Airway epithelial cell (primary cell): ENCODE measurements around the gene EXO5. TPM values are rescaled to one million over a fixed set of nuclear protein-coding genes. Genes with fewer than 3 reads are reported as not detected.

ENCODE experiments used
- total RNA-seq: library from RNA; depleted of rRNA; stranded (reverse); fragments of >200 nt; gene quantifications from 2 replicates; pipeline ENCODE4 v1.2.3, GENCODE V29; 2015

EXO5 gene, protein sequence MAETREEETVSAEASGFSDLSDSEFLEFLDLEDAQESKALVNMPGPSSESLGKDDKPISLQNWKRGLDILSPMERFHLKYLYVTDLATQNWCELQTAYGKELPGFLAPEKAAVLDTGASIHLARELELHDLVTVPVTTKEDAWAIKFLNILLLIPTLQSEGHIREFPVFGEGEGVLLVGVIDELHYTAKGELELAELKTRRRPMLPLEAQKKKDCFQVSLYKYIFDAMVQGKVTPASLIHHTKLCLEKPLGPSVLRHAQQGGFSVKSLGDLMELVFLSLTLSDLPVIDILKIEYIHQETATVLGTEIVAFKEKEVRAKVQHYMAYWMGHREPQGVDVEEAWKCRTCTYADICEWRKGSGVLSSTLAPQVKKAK
- total RNA-seq, result 1.9 and 4.9 TPM in 2 replicates

DNA sequence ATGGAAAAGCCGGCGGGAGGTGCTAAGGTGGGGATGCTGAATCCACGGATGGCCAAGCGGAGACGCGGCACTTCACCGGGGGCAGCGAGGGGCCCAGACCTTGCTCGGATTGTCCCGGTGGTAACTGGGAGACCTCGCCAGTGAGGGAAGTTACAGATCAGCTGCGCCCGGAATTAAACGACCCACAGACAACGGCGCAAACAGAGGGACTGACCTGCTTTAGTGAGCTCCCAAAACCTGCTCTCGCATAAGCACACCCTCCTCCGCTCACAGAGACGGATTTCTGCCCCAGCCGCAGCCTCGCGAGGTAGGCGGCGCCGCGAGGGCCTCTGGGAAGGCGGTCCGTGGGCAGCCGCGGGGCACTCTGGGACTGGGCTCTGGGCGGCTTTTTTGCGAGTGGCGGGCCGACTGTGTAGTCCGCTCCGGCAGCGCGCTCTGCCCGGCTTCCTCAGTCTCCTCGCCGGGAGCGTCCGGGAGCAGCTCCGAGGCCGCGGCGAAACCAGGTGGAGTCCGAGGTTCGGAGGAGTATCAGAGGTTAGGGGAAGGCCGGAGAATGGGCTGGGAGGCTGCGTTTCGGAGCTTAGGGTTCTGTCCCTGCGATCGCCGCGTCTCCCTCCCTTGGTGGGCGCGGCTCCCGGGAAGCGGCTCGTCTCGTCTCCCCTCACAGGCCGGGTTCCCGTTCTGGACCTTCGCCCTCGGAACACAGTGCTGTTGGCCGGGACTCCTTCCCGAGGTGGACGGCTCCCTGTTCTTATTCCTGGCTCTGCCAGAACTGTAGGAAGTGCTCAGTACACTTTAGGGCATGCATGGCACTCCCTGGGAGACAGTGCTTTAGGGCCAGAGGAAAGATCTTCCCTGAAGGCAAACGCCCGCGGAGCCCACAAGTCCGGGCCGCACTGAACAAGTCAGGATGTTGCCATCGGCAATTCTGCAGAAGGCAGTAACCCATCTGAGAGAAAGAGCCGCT lies at the start of gene EXO5:
Gene EXO5, plus strand, starts transcription at position 393 of the 967 bp plus-strand sequence. CDS start 5,778 bp downstream, outside the sequence.

DNA sequence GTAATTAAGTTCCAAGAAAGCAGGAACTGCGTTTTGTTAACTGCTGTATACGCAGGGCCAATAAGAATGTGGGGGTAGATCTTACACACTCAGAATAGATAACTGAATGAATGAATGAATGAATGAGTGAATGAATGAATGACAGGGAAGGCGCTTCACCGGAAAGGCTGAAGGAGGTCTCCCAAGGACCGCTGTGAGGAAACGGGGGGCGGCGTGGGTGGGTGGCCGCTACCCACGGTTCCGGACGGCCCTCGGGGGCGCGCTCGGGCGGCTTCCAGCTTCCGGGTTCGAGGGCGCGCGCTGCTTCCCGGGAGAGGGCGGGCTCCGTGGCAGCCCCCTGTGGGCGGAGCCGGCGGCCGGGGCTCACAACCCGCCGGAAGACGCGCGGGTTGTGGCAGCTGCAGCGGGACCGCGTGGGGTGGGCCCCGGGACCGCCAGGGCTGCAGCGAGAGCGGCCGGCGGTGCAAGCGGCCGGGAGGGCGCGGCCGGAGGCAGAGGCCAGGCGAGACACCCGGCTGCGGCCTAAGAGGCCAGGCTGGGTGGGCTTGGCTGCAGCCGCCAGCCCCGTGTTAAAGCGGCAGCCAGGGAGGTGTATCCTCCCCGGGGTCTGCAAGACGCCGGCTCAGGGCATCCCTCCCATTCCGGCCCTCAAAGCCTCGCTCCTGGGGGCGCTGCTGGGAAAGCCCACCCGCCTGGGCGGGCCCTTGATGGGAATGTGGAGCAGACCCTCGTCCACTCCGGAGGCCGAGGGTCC lies 31.5 kb upstream of the EXO5 start, which contains the start of gene ZFP69:
Gene ZFP69, plus strand, starts transcription at position 367 of the 754 bp plus-strand sequence. CDS start 2,072 bp downstream, outside the sequence.

DNA sequence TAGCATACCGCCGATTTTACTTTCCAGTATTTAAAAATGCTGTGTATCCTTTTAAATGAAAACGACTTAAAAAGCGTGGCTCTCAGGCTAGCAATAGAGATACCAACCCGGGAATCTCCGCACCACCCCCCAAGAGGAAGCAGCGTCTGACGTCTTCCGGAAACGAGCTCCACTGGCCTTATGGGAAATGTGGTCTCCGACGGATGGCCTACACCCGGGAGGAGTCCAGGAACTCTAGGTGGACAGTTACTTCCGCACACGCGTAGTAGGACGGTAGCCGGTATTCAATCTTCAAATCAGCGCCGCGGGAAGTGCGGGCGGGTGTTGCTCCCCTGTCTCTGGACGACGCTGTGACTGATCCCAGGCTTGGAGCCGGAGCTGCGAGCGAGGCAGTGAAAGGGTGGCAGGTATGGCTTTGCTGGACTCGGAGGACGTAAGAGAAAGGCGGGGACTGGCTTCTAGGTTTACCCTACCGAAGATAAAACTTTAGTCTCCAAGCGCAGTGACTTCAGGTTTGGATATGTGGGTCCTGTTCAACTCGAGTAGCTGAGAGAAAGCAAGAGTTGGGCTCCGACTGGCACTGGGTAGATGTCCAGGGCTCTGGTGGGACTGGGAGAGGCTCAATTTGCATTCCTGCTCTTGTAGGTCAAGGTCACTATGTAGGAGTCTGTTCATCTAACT lies 23.0 kb downstream of the EXO5 start, which contains the start of gene ZNF684:
Gene ZNF684, plus strand, starts transcription at position 257 of the 681 bp plus-strand sequence. CDS start 1,530 bp downstream, outside the sequence.

Other genes starting within 250 kb of the EXO5 start
- gene COL9A2, start 191.5 kb upstream of the EXO5 start, total RNA-seq, result 0.88 and 1.1 TPM in 2 replicates
- gene SMAP2, start 135.0 kb upstream of the EXO5 start, total RNA-seq, result 17.0 and 22.9 TPM in 2 replicates
- gene ZFP69B, start 58.3 kb upstream of the EXO5 start, total RNA-seq, result 2.3 and 2.6 TPM in 2 replicates
- 2.7 and 3.0 TPM in 2 replicates for gene ZFP69, start 31.5 kb upstream of the EXO5 start, total RNA-seq
- 3.2 and 4.5 TPM in 2 replicates for gene ZNF684, start 22.9 kb downstream of the EXO5 start, total RNA-seq
- 1.3 and 1.5 TPM in 2 replicates for gene RIMS3, start 156.9 kb downstream of the EXO5 start, total RNA-seq
- gene NFYC, start 182.9 kb downstream of the EXO5 start, total RNA-seq, result 25.4 and 35.9 TPM in 2 replicates